ENCODE data around the gene VPS13D. TPM values are rescaled to one million over a fixed set of nuclear protein-coding genes. Genes with fewer than 3 reads are reported as not detected.

The VPS13D gene
- total and polyA plus RNA-seq, 2 of the 4 experiments (the other 2 are of a cell fraction) = 9.0 to 16.3 TPM

DNA sequence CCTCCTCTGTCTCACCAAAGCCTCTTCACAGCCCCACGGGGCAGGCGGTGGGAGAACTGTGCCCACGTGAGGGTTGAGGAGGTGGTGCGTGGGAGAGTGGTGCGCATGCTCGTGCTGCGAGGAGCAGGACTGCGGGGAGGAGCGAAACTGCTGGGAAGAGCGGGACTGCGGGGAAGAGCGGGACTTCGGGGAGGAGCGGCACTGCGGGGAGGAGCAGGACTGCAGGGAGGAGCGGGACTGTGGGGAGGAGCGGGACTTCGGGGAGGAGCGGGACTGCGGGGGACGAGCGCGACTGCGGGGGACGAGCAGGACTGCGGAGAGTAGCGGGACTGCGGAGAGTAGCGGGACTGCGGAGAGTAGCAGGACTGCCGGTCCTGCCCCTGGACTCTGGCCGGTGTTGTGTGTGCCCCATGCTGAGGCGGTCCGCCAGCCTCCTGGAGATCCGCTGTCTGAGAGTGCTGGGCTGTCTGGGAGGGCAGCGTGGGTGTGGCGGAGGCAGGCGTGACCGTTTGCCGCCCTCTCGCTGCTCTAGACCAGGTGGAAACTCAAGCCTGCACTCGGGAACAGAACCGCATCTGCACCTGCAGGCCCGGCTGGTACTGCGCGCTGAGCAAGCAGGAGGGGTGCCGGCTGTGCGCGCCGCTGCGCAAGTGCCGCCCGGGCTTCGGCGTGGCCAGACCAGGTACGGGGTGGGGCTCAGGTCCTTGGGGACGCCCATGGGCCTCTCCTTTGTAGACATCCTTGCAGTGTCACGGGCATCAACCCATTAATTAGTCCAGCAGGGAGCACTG, 38.4 kb upstream of the VPS13D start:
- Histone ChIP-seq H3K27me3 (ENCODE audit: control insufficient read depth, insufficient read depth, low read length) (no peaks in the 10 kb centered on the region), H2BK20ac (ENCODE audit: low read depth, low read length) (no peak overlapping the region), H3K4me3 (ENCODE audit: insufficient read depth, low read depth, low read length) (no peak overlapping the region), H4K8ac (ENCODE audit: low read depth in 2 of 2, low read length in 2 of 2) (no peak overlapping the region), H3K9ac (ENCODE audit: low read depth, low read length) (no peak overlapping the region), H4K5ac (ENCODE audit: low read depth, low read length) (no peak overlapping the region), H2AK5ac (ENCODE audit: low read depth, low read length) (no peak overlapping the region), H3K79me1 (ENCODE audit: low read depth in 1 of 2, low read length in 2 of 2) (no peaks in the 10 kb centered on the region; a peak in 3 of 4 replicates), H2BK5ac (ENCODE audit: low read depth, low read length, poor library complexity, severe bottlenecking) (no peak overlapping the region), H3K18ac (ENCODE audit: low read depth, low read length) (no peak overlapping the region), H2BK15ac (ENCODE audit: low read depth, low read length) (no peak overlapping the region), H3K4me1 (ENCODE audit: control insufficient read depth, insufficient read depth, low read length) (peaks cover 4% of the 10 kb centered on the region; the same call in 1 of the 2 replicates), H3K56ac (ENCODE audit: extremely low read depth, insufficient read depth, low read length) (no peak overlapping the region), H3K36me3 (ENCODE audit: control insufficient read depth, insufficient read depth, low read length) (peaks cover 27% of the 10 kb centered on the region), H2BK120ac (ENCODE audit: low read depth, low read length) (no peak overlapping the region), H4K91ac (ENCODE audit: insufficient read depth, low read depth, low read length) (no peak overlapping the region), H3K23ac (ENCODE audit: low read depth, low read length) (no peak overlapping the region), H3K14ac (replicated peaks; ENCODE audit: low read depth, low read length) (no peak overlapping the region), H3K4ac (ENCODE audit: low read depth, low read length) (no peak overlapping the region), H2AK9ac (replicated peaks; ENCODE audit: low read depth, low read length, poor library complexity) (no peak overlapping the region), H3K27ac (ENCODE audit: insufficient read depth, low read length) (no peak overlapping the region), H2AFZ (replicated peaks; ENCODE audit: low read length, poor library complexity) (no peak overlapping the region), H3K4me2 (ENCODE audit: low read depth, low read length) (no peak overlapping the region), H3K9me1 (ENCODE audit: insufficient read depth, low read length) (no peaks in the 10 kb centered on the region), H4K20me1 (ENCODE audit: insufficient read depth, low read length) (no peaks in the 10 kb centered on the region), H3K9me3 (ENCODE audit: control insufficient read depth, insufficient read depth, low read length) (no peaks in the 10 kb centered on the region)
- TF ChIP-seq, protein P1, sequence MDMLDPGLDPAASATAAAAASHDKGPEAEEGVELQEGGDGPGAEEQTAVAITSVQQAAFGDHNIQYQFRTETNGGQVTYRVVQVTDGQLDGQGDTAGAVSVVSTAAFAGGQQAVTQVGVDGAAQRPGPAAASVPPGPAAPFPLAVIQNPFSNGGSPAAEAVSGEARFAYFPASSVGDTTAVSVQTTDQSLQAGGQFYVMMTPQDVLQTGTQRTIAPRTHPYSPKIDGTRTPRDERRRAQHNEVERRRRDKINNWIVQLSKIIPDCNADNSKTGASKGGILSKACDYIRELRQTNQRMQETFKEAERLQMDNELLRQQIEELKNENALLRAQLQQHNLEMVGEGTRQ (IDR thresholded peaks at IDR 0.05; ENCODE audit: low read depth, low read length) = no peak
- TF ChIP-seq MXI1 (IDR thresholded peaks at IDR 0.05; ENCODE audit: borderline replicate concordance, low read depth, low read length) (no peak), MAFK (IDR thresholded peaks at IDR 0.05; ENCODE audit: low read depth, low read length) (no peak)
- intact Hi-C loops (cut with micrococcal nuclease) = no loop called here
- DNase-seq (no peak), ATAC-seq (ENCODE audit: low read depth) (no peak)
- CTCF ChIA-PET = no interaction called here
- 91% methylated on average over 24 of the region's 58 CpGs; no CpG with 5 or more reads in 1 of the 2 experiments for WGBS, 2 experiments (ENCODE audit: extremely low coverage in 2 of 2, insufficient read length in 1 of 2)
- BruUV-seq (replicated peaks) = no TSS peak
- dilution Hi-C loops (cut with HindIII; ENCODE audit: low sequenced_read_pairs, unreplicated experiment) = no loop called here
- in situ Hi-C loops (cut with MboI; ENCODE audit: low sequenced_read_pairs) = no loop called here
- POLR2A ChIA-PET (ENCODE audit: unreplicated experiment) = no interaction called here
